ENCODE measurements around the gene TNFAIP1.

- no peak for TF ChIP-seq CTCF (IDR thresholded peaks at IDR 0.05; ENCODE audit: low read depth, low read length)
- no peak for TF ChIP-seq EZH2phosphoT487 (IDR thresholded peaks at IDR 0.05; ENCODE audit: low read depth)
These were observed 32.8 kb downstream of the TNFAIP1 start for GRCh38 chr17:28368306-28368831.

Measured in OCI-LY3 (cell line).